ENCODE measurements around the gene PYDC1. TPM values are rescaled to one million over a fixed set of nuclear protein-coding genes. Genes with fewer than 3 reads are reported as not detected.

PYDC1 gene
- total RNA-seq, 2 donors from 2014 or later: not detected

- Histone ChIP-seq H3K4me1 (no peaks in the 10 kb centered on the region), H3K27ac (no peak overlapping the region), H3K27me3 (no peaks in the 10 kb centered on the region), H3K36me3 (peaks cover 100% of the 10 kb centered on the region), H3K9me3 (no peaks in the 10 kb centered on the region), H3K4me3 (no peak overlapping the region)
- TF ChIP-seq, protein P1, sequence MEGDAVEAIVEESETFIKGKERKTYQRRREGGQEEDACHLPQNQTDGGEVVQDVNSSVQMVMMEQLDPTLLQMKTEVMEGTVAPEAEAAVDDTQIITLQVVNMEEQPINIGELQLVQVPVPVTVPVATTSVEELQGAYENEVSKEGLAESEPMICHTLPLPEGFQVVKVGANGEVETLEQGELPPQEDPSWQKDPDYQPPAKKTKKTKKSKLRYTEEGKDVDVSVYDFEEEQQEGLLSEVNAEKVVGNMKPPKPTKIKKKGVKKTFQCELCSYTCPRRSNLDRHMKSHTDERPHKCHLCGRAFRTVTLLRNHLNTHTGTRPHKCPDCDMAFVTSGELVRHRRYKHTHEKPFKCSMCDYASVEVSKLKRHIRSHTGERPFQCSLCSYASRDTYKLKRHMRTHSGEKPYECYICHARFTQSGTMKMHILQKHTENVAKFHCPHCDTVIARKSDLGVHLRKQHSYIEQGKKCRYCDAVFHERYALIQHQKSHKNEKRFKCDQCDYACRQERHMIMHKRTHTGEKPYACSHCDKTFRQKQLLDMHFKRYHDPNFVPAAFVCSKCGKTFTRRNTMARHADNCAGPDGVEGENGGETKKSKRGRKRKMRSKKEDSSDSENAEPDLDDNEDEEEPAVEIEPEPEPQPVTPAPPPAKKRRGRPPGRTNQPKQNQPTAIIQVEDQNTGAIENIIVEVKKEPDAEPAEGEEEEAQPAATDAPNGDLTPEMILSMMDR (IDR thresholded peaks at IDR 0.05): no peak
- DNase-seq (ENCODE audit: low spot score): no peak
Measured at GRCh38 chr16:31190061-31190460, 26.9 kb downstream of the PYDC1 start.

- TF ChIP-seq, protein P1 (IDR thresholded peaks at IDR 0.05): no peak
- Histone ChIP-seq H3K9me3 (no peaks in the 10 kb centered on the region), H3K27me3 (no peaks in the 10 kb centered on the region), H3K4me3 (no peak overlapping the region), H3K4me1 (no peaks in the 10 kb centered on the region), H3K27ac (no peak overlapping the region), H3K36me3 (peaks cover 100% of the 10 kb centered on the region)
- DNase-seq (ENCODE audit: low spot score): no peak
Measured at GRCh38 chr16:31189412-31189778, 27.5 kb downstream of the PYDC1 start.

- TF ChIP-seq, protein P1 (IDR thresholded peaks at IDR 0.05): no peak
- Histone ChIP-seq H3K4me1 (peaks cover 0 to 4% of the 10 kb centered on the region in 2 donors), H3K9me3 (no peaks in the 10 kb centered on the region), H3K27me3 (no peaks in the 10 kb centered on the region), H3K36me3 (peaks cover 100% of the 10 kb centered on the region), H3K4me3 (no peak overlapping the region), H3K27ac (no peak overlapping the region)
- no peak for DNase-seq (ENCODE audit: low spot score)
Measured at GRCh38 chr16:31188450-31189411, 28.2 kb downstream of the PYDC1 start.

- Histone ChIP-seq H3K27me3 (no peaks in the 10 kb centered on the region), H3K4me1 (peaks cover 0 to 13% of the 10 kb centered on the region in 2 donors), H3K9me3 (no peaks in the 10 kb centered on the region), H3K36me3 (peaks cover 100% of the 10 kb centered on the region), H3K4me3 (no peak overlapping the region), H3K27ac (no peak overlapping the region)
- TF ChIP-seq, protein P1 (IDR thresholded peaks at IDR 0.05): no peak
- no peak for DNase-seq (ENCODE audit: low spot score)
Measured at GRCh38 chr16:31187808-31188189, 29.1 kb downstream of the PYDC1 start.

- no peak overlapping the region for H3K27ac ChIP-seq
- TF ChIP-seq, protein P1 (IDR thresholded peaks at IDR 0.05): no peak
- DNase-seq (ENCODE audit: low spot score): no peak
- no peaks in the 10 kb centered on the region for H3K9me3 ChIP-seq
- peaks cover 0 to 20% of the 10 kb centered on the region in 2 donors for H3K4me1 ChIP-seq
- H3K36me3 ChIP-seq: peaks cover 97% of the 10 kb centered on the region
- H3K4me3 ChIP-seq: no peak overlapping the region
- no peaks in the 10 kb centered on the region for H3K27me3 ChIP-seq
Measured at GRCh38 chr16:31186930-31187807, 29.8 kb downstream of the PYDC1 start.
